Esophagus muscularis mucosa (tissue), 3 donors: ENCODE results near the gene ZNF146.

Experiments used
- CTCF ChIP-seq, 3 experiments: fragments of 200-600 bp in 2 of 3; fragments of 450-650 bp in 1 of 3; sonication (generic) in 2 of 3; IDR thresholded peaks; one replicate each; pipeline ENCODE4 v1.5.1; 2017 to 2019; ENCODE audit warnings: antibody characterized with exemption in 3 of 3, mild to moderate bottlenecking in 2 of 3, moderate library complexity in 1 of 3
- EP300 ChIP-seq: sonication (generic); formaldehyde crosslinking; IDR thresholded peaks from one replicate; pipeline ENCODE4 v1.6.1; 2017; ENCODE audit warnings: antibody characterized with exemption

GRCh38 chr19:36265856-36266374, 51.0 kb downstream of the ZNF146 start:
- TF ChIP-seq EP300: no peak
- no peak for TF ChIP-seq CTCF (IDR thresholded peaks at IDR 0.05)
